Measurements from ENCODE around the gene PTPRN2.

Gene PTPRN2

GRCh38 chr7:157974678-157975230 lies 612.9 kb downstream of the PTPRN2 start:
- DNase-seq = no peak

GRCh38 chr7:157973971-157974677 lies 613.5 kb downstream of the PTPRN2 start:
- no peak for DNase-seq

GRCh38 chr7:157972914-157973313 lies 614.7 kb downstream of the PTPRN2 start:
- no peak for DNase-seq

GRCh38 chr7:157971501-157971900 lies 616.1 kb downstream of the PTPRN2 start:
- no peak for DNase-seq

GRCh38 chr7:157970744-157971143 lies 616.9 kb downstream of the PTPRN2 start:
- no peak for DNase-seq

GRCh38 chr7:157969995-157970394 lies 617.6 kb downstream of the PTPRN2 start:
- no peak for DNase-seq

GRCh38 chr7:157966490-157966889 lies 621.1 kb downstream of the PTPRN2 start:
- no peak for DNase-seq

- DNase-seq = no peak
Measured at GRCh38 chr7:157964521-157964920, 623.1 kb downstream of the PTPRN2 start.

- DNase-seq = no peak
Measured at GRCh38 chr7:157964016-157964415, 623.6 kb downstream of the PTPRN2 start.

- DNase-seq = no peak
Measured at GRCh38 chr7:157963526-157963925, 624.1 kb downstream of the PTPRN2 start.

- DNase-seq = no peak
Measured at GRCh38 chr7:157962458-157963306, 624.9 kb downstream of the PTPRN2 start.

- DNase-seq = no peak
Measured at GRCh38 chr7:157961731-157962457, 625.7 kb downstream of the PTPRN2 start.

- no peak for DNase-seq
Measured at GRCh38 chr7:157955348-157955999, 632.1 kb downstream of the PTPRN2 start.

- DNase-seq = no peak
Measured at GRCh38 chr7:157954901-157955300, 632.7 kb downstream of the PTPRN2 start.

- DNase-seq = no peak
Measured at GRCh38 chr7:157952841-157953645, 634.6 kb downstream of the PTPRN2 start.

GRCh38 chr7:157952050-157952667 lies 635.5 kb downstream of the PTPRN2 start:
- DNase-seq = no peak

GRCh38 chr7:157951300-157952049 lies 636.1 kb downstream of the PTPRN2 start:
- DNase-seq = no peak

GRCh38 chr7:157949711-157950110 lies 637.9 kb downstream of the PTPRN2 start:
- no peak for DNase-seq

- no peak for DNase-seq
Measured at GRCh38 chr7:157947504-157947903, 640.1 kb downstream of the PTPRN2 start.

Data from right kidney (tissue), 1 donor.